HepG2 (cell line): ENCODE measurements around the gene NUDT2. TPM values are rescaled to one million over a fixed set of nuclear protein-coding genes. Genes with fewer than 3 reads are reported as not detected.
A peak's percentile ranks its signal among the peaks of the same experiment; 100 is the strongest.

Source experiments
- ATAC-seq: fragments of 200-7000 bp; cut with Tn5 transposase; 3 replicates; pipeline ENCODE4 v1.9.1; 2020; ENCODE audit warnings: mild to moderate bottlenecking, moderate library complexity
- BruUV-seq: library from RNA; stranded (reverse); fragments of 400-500 nt; replicated peaks from 2 replicates; lab custom pipeline; 2021; lab: Mats Ljungman, UMichigan
- CTCF ChIA-PET: fragments of 300-600 bp; formaldehyde crosslinking; extraction: SDS; loops from one replicate; lab custom pipeline; 2021; ENCODE audit warnings: low total read pairs, inconsistent platforms, low intra/inter-chr PET ratio; lab: Yijun Ruan, JAX
- POLR2A ChIA-PET: fragments of 350-600 bp; sonication (Branson Sonifier 250); formaldehyde crosslinking; loops from one replicate; lab custom pipeline; 2020; ENCODE audit warnings: antibody characterized with exemption, inconsistent platforms; lab: Yijun Ruan, JAX
- DNase-seq: peaks from one replicate; pipeline ENCODE4 v3.0.0-alpha.2; 2015; ENCODE audit warnings: low spot score
- FAIRE-seq: peaks from 3 replicates; lab custom pipeline; 2011; peaks lifted over from hg19 to GRCh38; lab: Jason Lieb, UNC
- H2AFZ ChIP-seq: one replicate; pipeline ENCODE4 v1.6.1; 2011; ENCODE audit warnings: low read length, inconsistent platforms
- H3K27ac ChIP-seq: fragments of 300-600 bp; 3 replicates; pipeline ENCODE4 v1.8.0; 2011; ENCODE audit warnings: mixed run types, mild to moderate bottlenecking, mixed read lengths, low read length, inconsistent platforms; ENCODE audit not compliant: insufficient read depth; ENCODE audit errors: extremely low read length
- H3K27me3 ChIP-seq, 2 experiments: fragments of 200-600 bp in 1 of 2; 2 replicates in 1 of 2; 3 replicates in 1 of 2; pipeline versions ENCODE4 v1.6.0 to v1.8.0; 2011; ENCODE audit warnings: low read length in 2 of 2, mild to moderate bottlenecking in 2 of 2, moderate library complexity in 2 of 2, inconsistent platforms in 1 of 2; ENCODE audit not compliant: insufficient read depth in 2 of 2, control insufficient read depth in 1 of 2
- H3K36me3 ChIP-seq, 2 experiments: fragments of 200-600 bp in 1 of 2; replicated peaks in 1 of 2; 2 replicates in 1 of 2; 3 replicates in 1 of 2; pipeline versions ENCODE4 v1.5.1 to v1.8.0; 2011; ENCODE audit warnings: low read length in 2 of 2, inconsistent platforms in 1 of 2; ENCODE audit not compliant: insufficient read depth in 2 of 2, control insufficient read depth in 1 of 2
- H3K4me1 ChIP-seq: 2 replicates; pipeline ENCODE4 v1.5.1; 2012; ENCODE audit warnings: low read length, inconsistent platforms; ENCODE audit not compliant: insufficient read depth
- H3K4me2 ChIP-seq: 2 replicates; pipeline ENCODE4 v1.6.0; 2011; ENCODE audit warnings: low read depth, low read length, inconsistent platforms
- H3K4me3 ChIP-seq, 3 experiments: fragments of 200-600 bp in 1 of 3; sonication (generic), shearing (Covaris generic) in 1 of 3; replicated peaks in 1 of 3; 2 replicates each; pipeline ENCODE4 v1.5.1; 2011 to 2016; ENCODE audit warnings: low read length in 3 of 3, inconsistent platforms in 2 of 3, low read depth in 2 of 3, mild to moderate bottlenecking in 2 of 3, control low read depth in 1 of 3, mixed read lengths in 1 of 3; ENCODE audit not compliant: insufficient read depth in 1 of 3
- H3K79me2 ChIP-seq: one replicate; pipeline ENCODE4 v1.6.1; 2011; ENCODE audit warnings: low read length, inconsistent platforms; ENCODE audit not compliant: insufficient read depth
- H3K9ac ChIP-seq: 2 replicates; pipeline ENCODE4 v1.6.0; 2011; ENCODE audit warnings: mild to moderate bottlenecking, low read depth, low read length, inconsistent platforms; ENCODE audit not compliant: insufficient read depth
- H3K9me3 ChIP-seq: 2 replicates; pipeline ENCODE4 v1.5.1; 2012; ENCODE audit warnings: mild to moderate bottlenecking, low read length
- H4K20me1 ChIP-seq: 2 replicates; pipeline ENCODE4 v1.6.0; 2011; ENCODE audit warnings: inconsistent platforms, mild to moderate bottlenecking, low read length, moderate library complexity; ENCODE audit not compliant: insufficient read depth
- MLX ChIP-seq: IDR thresholded peaks from 2 replicates; pipeline ENCODE4 v1.6.1; 2016
- RFX1 ChIP-seq: fragments of 450-650 bp; IDR thresholded peaks from 2 replicates; pipeline ENCODE4 v1.6.1; 2017
- RFX3 ChIP-seq: IDR thresholded peaks from 2 replicates; pipeline ENCODE4 v1.6.1; 2016; ENCODE audit warnings: missing biosample characterization, missing genetic modification reagents
- SMARCC2 ChIP-seq: fragments of 450-650 bp; IDR thresholded peaks from 2 replicates; pipeline ENCODE4 v1.6.1; 2017; ENCODE audit warnings: antibody characterized with exemption, mild to moderate bottlenecking
- TCF7L2 ChIP-seq: IDR thresholded peaks from 2 replicates; pipeline ENCODE4 v1.6.1; 2011; ENCODE audit warnings: mild to moderate bottlenecking, low read depth, low read length, moderate library complexity
- ZBTB43 ChIP-seq: sonication (generic); formaldehyde crosslinking; conservative IDR thresholded peaks from 2 replicates; pipeline ENCODE4 v1.4.0; 2020; ENCODE audit warnings: missing genetic modification reagents
- ZNF280D ChIP-seq: sonication (generic); formaldehyde crosslinking; IDR thresholded peaks from 2 replicates; pipeline ENCODE4 v1.5.1; 2020; ENCODE audit warnings: mild to moderate bottlenecking, missing genetic modification reagents
- ZNF362 ChIP-seq: sonication (generic); formaldehyde crosslinking; IDR thresholded peaks from 2 replicates; pipeline ENCODE4 v1.4.0; 2020; ENCODE audit warnings: missing genetic modification reagents, mild to moderate bottlenecking, borderline replicate concordance
- ZNF619 ChIP-seq: sonication (generic); formaldehyde crosslinking; IDR thresholded peaks from 2 replicates; pipeline ENCODE4 v1.4.0; 2020; ENCODE audit warnings: mild to moderate bottlenecking, missing genetic modification reagents
- ZNF740 ChIP-seq: sonication (generic); formaldehyde crosslinking; IDR thresholded peaks from 2 replicates; pipeline ENCODE4 v1.4.0; 2020; ENCODE audit warnings: missing genetic modification reagents
- WGBS: methylation state at CpG from one replicate; pipeline ENCODE4 v1.1.6; 2017; ENCODE audit warnings: low lambda C conversion rate; 5-methylcytosine and 5-hydroxymethylcytosine counted together
- in situ Hi-C: cut with HindIII; loops from 2 replicates; pipeline ENCODE4 v1.10.0; 2017; ENCODE audit warnings: low pct_unique_long_range_greater_than_20kb; ENCODE audit not compliant: extremely low pct_ligation_motif_present
- intact Hi-C: fragments of 100-400 bp; cut with micrococcal nuclease; formaldehyde crosslinking; loops from one replicate; pipeline ENCODE4 v1.10.0; 2022; ENCODE audit not compliant: unreplicated experiment
- polyA plus RNA-seq, 8 experiments: library from polyadenylated mRNA; depleted of rRNA in 3 of 8; stranded (reverse) in 7 of 8; unstranded in 1 of 8; fragments of >200 nt; fragmentation: Illumina TruSeq in 4 of 8; extraction: Trizol in 4 of 8; gene quantifications; 2 replicates each; pipeline versions ENCODE4 v1.2.1 to v1.2.3, GENCODE V29; 2011 to 2016; ENCODE audit warnings: low read depth in 4 of 8, missing spikeins in 1 of 8, mixed read lengths in 1 of 8; ENCODE audit not compliant: insufficient read depth in 1 of 8
- total RNA-seq, 5 experiments: library from RNA; depleted of rRNA; stranded (reverse); fragments of >200 nt; fragmentation: Illumina TruSeq; extraction: Trizol; gene quantifications; 2 replicates each; pipeline ENCODE4 v1.2.3, GENCODE V29; 2016; ENCODE audit warnings: low read depth in 1 of 5

The NUDT2 gene
- total and polyA plus RNA-seq, 2 of the 13 experiments (the other 11 are each of a cell fraction or from before 2014, with no cell fraction given), result 19.9 to 24.6 TPM

GRCh38 chr9:34362614-34363214 is 33.3 kb downstream of the NUDT2 start:
- Histone ChIP-seq H3K9ac (no peak overlapping the region), H3K36me3 (no peaks in the 10 kb centered on the region; a peak in 1 of 5 replicates), H3K79me2 (no peaks in the 10 kb centered on the region), H2AFZ (no peak overlapping the region), H3K9me3 (peaks cover 1% of the 10 kb centered on the region; the same call in 1 of the 2 replicates), H3K27me3 (no peaks in the 10 kb centered on the region), H3K4me2 (no peak overlapping the region), H3K4me3 (no peak overlapping the region), H3K4me1 (peaks cover 36% of the 10 kb centered on the region), H4K20me1 (no peaks in the 10 kb centered on the region), H3K27ac (no peak overlapping the region)
- no TSS peak for BruUV-seq
- ATAC-seq (peak; percentile 79), FAIRE-seq (no peak), DNase-seq (no peak)
- intact Hi-C loops (no loop called here), in situ Hi-C loops (no loop called here)
- 41% methylated on average over 4 of the region's 4 CpGs for WGBS
- ChIA-PET CTCF (no interaction called here), POLR2A (interaction anchor here (1.0 to 1.6 kb wide), 2 partner anchors 10 to 13 kb away, joined by 3 to 4 read pairs; no protein-coding TSS in a partner anchor)
- TF ChIP-seq MLX (no peak), TCF7L2 (no peak), ZNF619 (CRISPR knock-in tag) (no peak)

- CTCF ChIA-PET, result no interaction called here
- WGBS, result 93% methylated on average over 13 of the region's 13 CpGs
- FAIRE-seq, result no peak
- TF ChIP-seq ZBTB43 (CRISPR knock-in tag), result no peak
- TF ChIP-seq SMARCC2, result no peak
- TF ChIP-seq RFX1, result no peak
- no peak for TF ChIP-seq ZNF362 (CRISPR knock-in tag)
- no peak for TF ChIP-seq RFX3 (CRISPR knock-in tag)
- no peak for TF ChIP-seq ZNF740 (CRISPR knock-in tag)
- no peak for TF ChIP-seq ZNF280D (CRISPR knock-in tag)
Observed at GRCh38 chr9:34363619-34364351, 34.4 kb downstream of the NUDT2 start.

More at GRCh38 chr9:34363619-34364351, 34.4 kb downstream of the NUDT2 start:
- Histone ChIP-seq H2AFZ (no peak overlapping the region), H3K4me3 (no peak overlapping the region), H4K20me1 (no peaks in the 10 kb centered on the region), H3K9me3 (peaks cover 6% of the 10 kb centered on the region; the same call in 1 of the 2 replicates), H3K79me2 (no peaks in the 10 kb centered on the region), H3K9ac (no peak overlapping the region), H3K27ac (no peak overlapping the region), H3K4me1 (peaks cover 36% of the 10 kb centered on the region), H3K4me2 (no peak overlapping the region), H3K36me3 (no peaks in the 10 kb centered on the region; a peak in 1 of 5 replicates), H3K27me3 (no peaks in the 10 kb centered on the region)
- POLR2A ChIA-PET, result interaction anchor here (1.0 kb wide), 1 partner anchor 13 kb away, joined by 4 read pairs; the partner anchor contains the start of gene MYORG
- ATAC-seq, result no peak
- BruUV-seq, result no TSS peak
- intact Hi-C loops (no loop called here), in situ Hi-C loops (no loop called here)
- DNase-seq, result no peak
